GM12865 (cell line): ENCODE results near the gene DTNBP1.

ENCODE experiments used
- DNase-seq: peaks from one replicate; pipeline ENCODE4 v3.0.0; 2010; ENCODE audit warnings: low read depth
- H3K4me3 ChIP-seq: 2 replicates; pipeline ENCODE4 v1.5.1; 2011; ENCODE audit warnings: mild to moderate bottlenecking, low read depth, low read length, control low read depth
- CTCF ChIP-seq: IDR thresholded peaks from 2 replicates; pipeline ENCODE4 v1.5.1; 2011; ENCODE audit warnings: low read length, control low read depth, low read depth, inconsistent platforms; ENCODE audit not compliant: insufficient read depth; ENCODE audit errors: missing control alignments

DTNBP1 gene

GRCh38 chr6:15507746-15508145 is 155.1 kb downstream of the DTNBP1 start:
- TF ChIP-seq CTCF = no peak
- DNase-seq = no peak
- no peak overlapping the region for H3K4me3 ChIP-seq

GRCh38 chr6:15507221-15507620 is 155.6 kb downstream of the DTNBP1 start:
- no peak overlapping the region for H3K4me3 ChIP-seq
- TF ChIP-seq CTCF = no peak
- DNase-seq = no peak

- no peak for DNase-seq
- no peak for TF ChIP-seq CTCF
- H3K4me3 ChIP-seq = no peak overlapping the region
These were observed 156.8 kb downstream of the DTNBP1 start for GRCh38 chr6:15506066-15506465.

GRCh38 chr6:15505463-15505918 is 157.3 kb downstream of the DTNBP1 start:
- DNase-seq = no peak
- H3K4me3 ChIP-seq = no peak overlapping the region
- TF ChIP-seq CTCF = no peak

- H3K4me3 ChIP-seq = no peak overlapping the region
- TF ChIP-seq CTCF = no peak
- DNase-seq = no peak
These were observed 158.1 kb downstream of the DTNBP1 start for GRCh38 chr6:15504581-15505350.

GRCh38 chr6:15504040-15504495 is 158.8 kb downstream of the DTNBP1 start:
- no peak for DNase-seq
- TF ChIP-seq CTCF = no peak
- no peak overlapping the region for H3K4me3 ChIP-seq

GRCh38 chr6:15503346-15503680 is 159.5 kb downstream of the DTNBP1 start:
- TF ChIP-seq CTCF = no peak
- no peak for DNase-seq

More at GRCh38 chr6:15503346-15503680, 159.5 kb downstream of the DTNBP1 start:
- no peak overlapping the region for H3K4me3 ChIP-seq
